Keratinocyte (primary cell): ENCODE measurements around the gene CACUL1. TPM values are rescaled to one million over a fixed set of nuclear protein-coding genes. Genes with fewer than 3 reads are reported as not detected.

Source experiments
- DNase-seq: peaks from one replicate; pipeline ENCODE4 v3.0.0-alpha.2; 2011; ENCODE audit warnings: low read depth, missing footprints, low spot score
- FAIRE-seq: peaks from 2 replicates; lab custom pipeline; 2011; peaks lifted over from hg19 to GRCh38; lab: Jason Lieb, UNC
- H2AFZ ChIP-seq: 2 replicates; pipeline ENCODE4 v1.6.0; 2012; ENCODE audit warnings: low read length, control low read depth, inconsistent platforms; ENCODE audit not compliant: control insufficient read depth
- H3K27ac ChIP-seq: 2 replicates; pipeline ENCODE4 v1.5.1; 2011; ENCODE audit warnings: low read length; ENCODE audit not compliant: control insufficient read depth, insufficient read depth
- H3K27me3 ChIP-seq: 3 replicates; pipeline ENCODE4 v1.6.0; 2011; ENCODE audit warnings: low read length; ENCODE audit not compliant: control insufficient read depth, insufficient read depth; ENCODE audit errors: extremely low read depth
- H3K36me3 ChIP-seq, 2 experiments: 2 replicates in 1 of 2; 3 replicates in 1 of 2; pipeline ENCODE4 v1.5.1; 2011; ENCODE audit warnings: low read length in 2 of 2, mild to moderate bottlenecking in 1 of 2; ENCODE audit not compliant: control insufficient read depth in 2 of 2, insufficient read depth in 2 of 2; ENCODE audit errors: extremely low read depth in 1 of 2
- H3K4me1 ChIP-seq: 3 replicates; pipeline ENCODE4 v1.5.1; 2011; ENCODE audit warnings: low read length; ENCODE audit not compliant: control insufficient read depth, insufficient read depth; ENCODE audit errors: extremely low read depth
- H3K4me2 ChIP-seq: 3 replicates; pipeline ENCODE4 v1.6.0; 2011; ENCODE audit warnings: low read depth, low read length; ENCODE audit not compliant: control insufficient read depth, insufficient read depth; ENCODE audit errors: extremely low read depth
- H3K4me3 ChIP-seq, 3 experiments: fragments of 200-600 bp in 1 of 3; sonication (generic) in 1 of 3; 2 replicates in 2 of 3; 3 replicates in 1 of 3; pipeline ENCODE4 v1.5.1; 2011 to 2016; ENCODE audit warnings: low read length in 3 of 3, mild to moderate bottlenecking in 3 of 3, control low read depth in 2 of 3, inconsistent platforms in 1 of 3, low read depth in 1 of 3, mixed read lengths in 1 of 3, mixed run types in 1 of 3, moderate library complexity in 1 of 3; ENCODE audit not compliant: control insufficient read depth in 2 of 3, insufficient read depth in 2 of 3; ENCODE audit errors: extremely low read depth in 1 of 3
- H3K79me2 ChIP-seq: 2 replicates; pipeline ENCODE4 v1.6.0; 2012; ENCODE audit warnings: low read length; ENCODE audit not compliant: control insufficient read depth, insufficient read depth
- H3K9ac ChIP-seq: 3 replicates; pipeline ENCODE4 v1.6.0; 2011; ENCODE audit warnings: low read length; ENCODE audit not compliant: control insufficient read depth, insufficient read depth; ENCODE audit errors: extremely low read depth
- H3K9me1 ChIP-seq: 3 replicates; pipeline ENCODE4 v1.6.0; 2011; ENCODE audit warnings: low read length; ENCODE audit not compliant: control insufficient read depth, insufficient read depth; ENCODE audit errors: extremely low read depth
- H3K9me3 ChIP-seq: 2 replicates; pipeline ENCODE4 v1.5.1; 2012; ENCODE audit warnings: low read depth, low read length; ENCODE audit not compliant: control insufficient read depth
- H4K20me1 ChIP-seq: 3 replicates; pipeline ENCODE4 v1.6.0; 2011; ENCODE audit warnings: low read length; ENCODE audit not compliant: control insufficient read depth, insufficient read depth; ENCODE audit errors: extremely low read depth
- CTCF ChIP-seq, 3 experiments: IDR thresholded peaks in 1 of 3; conservative IDR thresholded peaks in 1 of 3; optimal IDR thresholded peaks in 1 of 3; 2 replicates in 2 of 3; 3 replicates in 1 of 3; pipeline versions ENCODE3 to v1.5.1; 2011; ENCODE audit warnings: low read length in 3 of 3, mild to moderate bottlenecking in 3 of 3, moderate library complexity in 2 of 3, control low read depth in 1 of 3, inconsistent platforms in 1 of 3; ENCODE audit not compliant: insufficient read depth in 2 of 3; ENCODE audit errors: extremely low read depth in 1 of 3
- EZH2 ChIP-seq: IDR thresholded peaks from one replicate; pipeline ENCODE4 v1.6.1; 2012; ENCODE audit warnings: inconsistent platforms, mild to moderate bottlenecking, low read length, moderate library complexity
- dilution Hi-C: fragments of 300-500 bp; cut with MboI; formaldehyde crosslinking; loops from one replicate; pipeline ENCODE4 v1.7.0; 2020; ENCODE audit warnings: low sequenced_read_pairs; ENCODE audit not compliant: extremely low pct_ligation_motif_present
- polyA plus RNA-seq, 5 experiments: library from polyadenylated mRNA; depleted of rRNA in 3 of 5; stranded (reverse) in 3 of 5; stranded (forward) in 1 of 5; unstranded in 1 of 5; fragments of >200 nt; gene quantifications; 1 replicate in 1 of 5; 2 replicates in 3 of 5; 3 replicates in 1 of 5; pipeline versions ENCODE4 v1.2.1 to v1.2.3, GENCODE V29; 2011 to 2012; ENCODE audit warnings: missing spikeins in 2 of 5, low read depth in 1 of 5, low replicate concordance in 1 of 5

Gene CACUL1
- polyA plus RNA-seq, 1 donor (not counting 4 experiments of a cell fraction or from before 2014, with no cell fraction given), result 36.5 TPM

- dilution Hi-C loops, result no loop called here
- H3K79me2 ChIP-seq, result peaks cover 72% of the 10 kb centered on the region
- H3K27ac ChIP-seq, result no peak overlapping the region
Observed at GRCh38 chr10:118729200-118729599, 25.6 kb downstream of the CACUL1 start.

GRCh38 chr10:118725886-118726500 lies 28.8 kb downstream of the CACUL1 start:
- H3K27me3 ChIP-seq, result no peaks in the 10 kb centered on the region
- H3K27ac ChIP-seq, result no peak overlapping the region
- H3K4me1 ChIP-seq, result peaks cover 4% of the 10 kb centered on the region
- H4K20me1 ChIP-seq, result peaks cover 4% of the 10 kb centered on the region
- FAIRE-seq (peak; percentile 34), DNase-seq (no peak)
- dilution Hi-C loops, result no loop called here
- TF ChIP-seq EZH2 (no peak), CTCF (optimal IDR thresholded peaks at IDR 0.05 in 1 of 3, IDR thresholded peaks at IDR 0.05 in 1 of 3, conservative IDR thresholded peaks at IDR 0.05 in 1 of 3; ENCODE audit: extremely low read depth in 1 of 3, insufficient read depth in 2 of 3, low read length in 3 of 3) (no peak)
- H3K36me3 ChIP-seq, result peaks cover 0 to 3% of the 10 kb centered on the region in 2 experiments
- peaks cover 4% of the 10 kb centered on the region for H3K9me1 ChIP-seq
- no peak overlapping the region for H3K4me2 ChIP-seq
- no peaks in the 10 kb centered on the region for H3K9me3 ChIP-seq
- peaks cover 42% of the 10 kb centered on the region for H3K79me2 ChIP-seq
- no peak overlapping the region for H3K4me3 ChIP-seq
- H3K9ac ChIP-seq, result no peak overlapping the region
- H2AFZ ChIP-seq, result no peak overlapping the region

More at GRCh38 chr10:118729200-118729599, 25.6 kb downstream of the CACUL1 start:
- peaks cover 4% of the 10 kb centered on the region for H3K9me1 ChIP-seq
- peaks cover 7% of the 10 kb centered on the region for H4K20me1 ChIP-seq
- peaks cover 18% of the 10 kb centered on the region for H3K4me1 ChIP-seq
- H3K9ac ChIP-seq, result no peak overlapping the region
- no peak for FAIRE-seq
- H3K9me3 ChIP-seq, result no peaks in the 10 kb centered on the region
- DNase-seq, result no peak
- H3K27me3 ChIP-seq, result no peaks in the 10 kb centered on the region
- H2AFZ ChIP-seq, result no peak overlapping the region
- H3K4me2 ChIP-seq, result no peak overlapping the region
- H3K4me3 ChIP-seq, result no peak overlapping the region
- peaks cover 0 to 3% of the 10 kb centered on the region in 2 experiments for H3K36me3 ChIP-seq
- TF ChIP-seq EZH2 (no peak), CTCF (optimal IDR thresholded peaks at IDR 0.05 in 1 of 3, IDR thresholded peaks at IDR 0.05 in 1 of 3, conservative IDR thresholded peaks at IDR 0.05 in 1 of 3; ENCODE audit: extremely low read depth in 1 of 3, insufficient read depth in 2 of 3, low read length in 3 of 3) (no peak)
